Adipose tissue (tissue), 3 donors: Measurements from ENCODE around the gene PAX8. TPM values are rescaled to one million over a fixed set of nuclear protein-coding genes. Genes with fewer than 3 reads are reported as not detected.

Source experiments
- H3K27ac ChIP-seq: one replicate; pipeline ENCODE4 v1.5.1; 2013; ENCODE audit warnings: low read depth, low read length
- WGBS, 3 donors: extraction: QIAGEN DNeasy Blood & Tissue Kit; methylation state at CpG; one replicate each; pipeline ENCODE4 v1.1.7; 2013; 5-methylcytosine and 5-hydroxymethylcytosine counted together
- polyA plus RNA-seq, 3 donors: library from polyadenylated mRNA; stranded (reverse); fragments of 200-250 nt; gene quantifications; one replicate each; pipeline ENCODE4 v1.2.3, GENCODE V29; 2013
- donor health status: healthy with polysubstance abuse.
- donor health status: Bipolar disorder and iron deficiency.
- donor health status: healthy.

PAX8 gene
- polyA plus RNA-seq, 3 donors = 0.07 to 19.0 (median 0.22) TPM

DNA sequence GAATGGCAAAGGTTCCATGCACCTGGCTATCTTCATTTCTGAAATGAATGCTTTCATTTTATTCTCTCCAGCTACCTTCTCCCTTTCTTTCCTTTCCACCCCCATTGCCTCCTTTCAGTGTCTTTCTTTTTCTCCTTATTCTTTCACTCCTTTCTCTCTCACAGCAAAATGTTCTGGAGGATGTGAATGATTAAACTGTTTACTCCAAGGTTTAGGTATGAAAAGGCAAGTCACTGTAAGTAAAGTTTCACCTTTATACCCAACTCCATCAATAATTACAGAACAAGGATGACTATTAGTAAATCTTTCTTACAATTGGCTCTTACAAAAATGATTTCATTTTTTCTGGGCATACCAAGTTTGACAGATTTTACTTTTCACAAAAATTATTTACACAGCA, 4.3 kb downstream of the PAX8 start:
- no peak overlapping the region for H3K27ac ChIP-seq

DNA sequence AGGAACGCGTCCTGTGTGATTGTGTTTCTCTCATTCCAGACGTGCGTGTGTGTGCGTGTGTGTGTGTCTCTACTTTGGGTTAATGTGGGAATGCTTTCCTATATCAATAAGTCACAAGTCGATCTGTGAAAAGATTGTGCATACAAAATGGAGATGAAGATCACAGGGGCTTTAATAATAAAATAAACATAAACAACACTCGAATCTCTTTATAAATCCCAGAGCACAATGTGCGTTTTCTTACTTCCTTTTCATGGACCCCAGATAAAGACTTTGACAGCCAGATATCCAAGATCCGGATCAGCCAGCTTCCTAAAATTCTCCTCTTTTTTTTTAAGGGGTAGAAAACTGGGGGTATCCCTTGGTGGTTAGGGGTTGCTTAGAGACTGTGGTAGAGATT, 4.7 kb downstream of the PAX8 start:
- 20 to 68% (median 29%) methylated on average over 9 of the region's 9 CpGs for WGBS, 3 donors
- no peak overlapping the region for H3K27ac ChIP-seq

DNA sequence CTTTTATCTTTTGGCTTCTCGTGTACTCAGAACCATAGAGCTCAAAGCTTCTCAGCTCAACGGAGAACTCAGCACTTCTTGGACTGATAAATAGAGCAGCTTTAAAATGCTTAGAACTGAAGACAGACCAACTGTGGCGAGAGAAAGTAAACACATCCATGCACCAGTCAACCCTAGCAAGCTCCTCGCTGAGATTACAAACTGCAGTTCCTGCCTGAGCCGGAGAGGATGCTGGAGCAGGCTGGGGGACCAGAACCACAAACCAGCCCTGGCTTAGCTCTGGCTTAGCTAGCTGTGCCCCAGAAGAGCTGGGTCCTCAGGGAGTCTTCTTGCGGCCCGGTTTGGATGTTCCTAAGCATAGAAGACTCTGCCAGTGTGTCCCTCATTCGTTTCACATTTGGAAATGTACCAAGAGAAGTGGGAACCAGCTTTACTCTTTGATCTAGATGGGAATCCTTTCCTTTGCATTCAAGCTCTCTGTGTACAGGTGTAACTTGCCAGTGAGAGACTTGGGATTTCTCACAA, 5.6 kb downstream of the PAX8 start:
- 6 to 40% (median 13%) methylated on average over 8 of the region's 8 CpGs for WGBS, 3 donors
- H3K27ac ChIP-seq = no peak overlapping the region

DNA sequence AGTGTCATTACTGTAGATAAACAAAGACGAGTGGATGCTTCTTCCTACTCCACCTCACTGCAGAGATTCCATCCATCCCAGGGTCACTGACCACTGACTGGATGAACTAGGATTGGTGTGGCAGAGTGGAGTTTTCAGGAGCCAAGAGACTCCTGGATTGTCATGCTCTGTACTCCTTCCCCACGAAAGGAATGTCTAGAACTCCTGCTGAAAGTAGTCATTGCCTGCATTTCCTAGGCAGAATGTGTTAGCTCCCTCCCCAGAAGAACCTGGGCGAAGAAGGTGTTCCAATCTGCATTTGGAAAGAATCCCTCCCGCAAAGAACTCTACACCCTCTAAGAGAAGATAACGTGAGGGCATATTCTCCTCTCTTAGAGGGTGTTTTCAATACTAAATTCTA, 6.2 kb downstream of the PAX8 start:
- H3K27ac ChIP-seq = no peak overlapping the region
- 30 to 51% (median 41%) methylated on average over 5 of the region's 5 CpGs for WGBS, 3 donors

DNA sequence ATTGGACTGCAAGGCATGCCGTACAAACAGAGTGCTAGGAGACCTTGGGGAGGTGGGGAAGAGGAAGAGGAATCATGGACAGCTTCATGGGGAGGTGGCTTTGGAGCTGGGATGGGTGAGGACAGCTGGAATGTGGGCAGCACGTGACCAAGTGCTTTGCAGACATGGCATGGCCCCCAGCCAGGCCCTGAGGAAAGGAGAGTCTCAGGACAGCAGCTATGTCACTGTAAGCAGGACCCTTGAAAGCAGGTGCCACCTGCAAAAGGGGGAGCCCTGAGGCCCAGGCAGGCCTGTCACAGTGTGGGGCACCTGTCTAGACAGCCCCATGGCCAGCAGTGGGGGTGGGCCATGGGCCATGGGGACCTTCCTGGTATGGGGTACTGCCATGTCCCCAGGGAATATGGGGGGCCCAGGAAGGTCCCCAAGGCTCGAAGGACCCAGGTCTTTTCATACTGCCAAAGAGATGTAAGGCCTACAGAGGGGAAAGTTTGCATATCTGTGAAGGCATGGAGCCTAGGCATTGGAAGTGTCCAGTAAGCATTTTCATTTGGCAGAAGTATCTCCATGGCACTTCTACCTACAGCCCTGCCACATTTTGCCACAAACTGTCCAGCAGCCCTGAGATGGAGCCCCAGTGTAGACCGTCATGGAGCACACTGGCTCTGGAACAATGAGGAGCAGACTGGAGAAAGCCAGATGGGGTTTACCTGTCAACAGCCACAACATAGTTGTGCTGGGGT, 9.9 kb downstream of the PAX8 start:
- no peak overlapping the region for H3K27ac ChIP-seq
- WGBS, 3 donors = 85 to 90% (median 86%) methylated on average over 4 of the region's 4 CpGs

DNA sequence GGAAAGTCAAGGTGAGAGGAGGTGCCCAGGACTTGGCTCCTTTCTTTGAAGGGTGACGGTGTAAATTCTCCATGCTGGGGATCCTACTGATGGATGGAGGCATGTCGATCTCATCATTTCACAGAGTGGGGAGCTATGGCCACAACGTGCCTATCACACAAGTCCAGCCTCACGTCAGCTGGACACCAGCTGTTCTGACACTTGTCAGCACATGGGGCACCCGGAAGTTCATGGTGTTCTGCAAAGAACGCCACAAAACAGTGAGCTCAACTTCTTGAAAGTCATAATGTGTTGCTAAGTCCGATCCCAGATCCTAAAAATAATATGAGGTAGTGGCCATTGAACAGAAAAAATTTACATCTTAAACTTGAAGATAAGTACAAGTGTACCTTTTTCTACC, 12.3 kb downstream of the PAX8 start:
- WGBS, 3 donors = 76 to 92% (median 84%) methylated on average over 7 of the region's 7 CpGs

DNA sequence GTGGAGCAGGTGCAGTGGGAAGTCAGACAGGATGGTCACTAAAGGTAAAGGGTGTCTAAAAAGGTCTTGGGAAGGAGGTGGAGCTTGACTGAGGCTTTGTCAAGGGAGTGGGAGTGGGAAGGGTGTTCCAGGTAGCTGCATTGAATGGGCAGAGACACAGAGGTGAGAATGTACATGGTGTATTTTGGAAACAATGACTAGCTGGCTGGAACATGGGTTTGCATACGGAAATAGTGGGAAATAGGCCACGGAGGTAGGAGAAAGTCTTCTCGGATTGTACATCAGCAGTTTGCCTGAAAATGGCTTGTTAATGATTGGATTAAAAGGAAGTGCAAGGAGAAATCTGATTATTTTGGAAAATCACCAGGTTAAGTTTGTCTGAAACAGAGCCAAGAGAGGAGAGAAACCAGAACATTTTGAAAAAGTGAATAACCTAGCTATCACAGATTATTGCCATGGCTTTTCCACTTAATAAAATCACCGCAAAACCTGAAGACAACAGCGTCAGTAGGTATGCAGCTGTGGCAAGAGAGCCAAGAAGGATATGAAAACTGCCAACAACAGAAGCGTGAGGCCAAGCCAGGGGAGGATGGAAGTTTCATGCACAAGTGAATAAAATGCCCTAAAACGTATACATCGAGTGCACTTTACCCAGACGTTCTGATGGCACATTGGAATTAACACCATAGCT, 13.9 kb downstream of the PAX8 start:
- 62 to 81% (median 66%) methylated on average over 9 of the region's 9 CpGs for WGBS, 3 donors
- no peak overlapping the region for H3K27ac ChIP-seq

More for the DNA sequence above, 12.3 kb downstream of the PAX8 start:
- H3K27ac ChIP-seq = no peak overlapping the region

DNA sequence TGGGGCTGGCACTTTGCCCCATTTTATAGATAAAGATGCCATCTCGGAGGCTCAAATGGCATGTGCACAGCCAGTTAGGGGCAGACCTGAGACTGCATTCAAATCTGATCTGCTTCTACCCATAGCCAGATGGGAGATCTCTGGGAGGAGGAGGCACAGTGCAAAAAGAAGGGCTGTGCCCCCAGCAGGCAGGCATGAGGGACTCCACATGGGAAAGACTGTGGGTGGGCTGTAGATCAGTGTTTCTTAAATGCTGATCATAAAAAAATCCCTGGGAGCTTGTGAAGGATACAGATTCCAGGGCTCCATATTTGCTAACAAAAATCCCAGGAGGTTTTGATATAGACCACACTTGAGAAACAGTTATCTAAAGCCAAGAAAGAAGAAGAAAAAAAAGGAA, 15.2 kb downstream of the PAX8 start:
- H3K27ac ChIP-seq = no peak overlapping the region
- WGBS, 3 donors = 50 to 78% (median 62%) methylated on average over 1 of the region's 1 CpG

DNA sequence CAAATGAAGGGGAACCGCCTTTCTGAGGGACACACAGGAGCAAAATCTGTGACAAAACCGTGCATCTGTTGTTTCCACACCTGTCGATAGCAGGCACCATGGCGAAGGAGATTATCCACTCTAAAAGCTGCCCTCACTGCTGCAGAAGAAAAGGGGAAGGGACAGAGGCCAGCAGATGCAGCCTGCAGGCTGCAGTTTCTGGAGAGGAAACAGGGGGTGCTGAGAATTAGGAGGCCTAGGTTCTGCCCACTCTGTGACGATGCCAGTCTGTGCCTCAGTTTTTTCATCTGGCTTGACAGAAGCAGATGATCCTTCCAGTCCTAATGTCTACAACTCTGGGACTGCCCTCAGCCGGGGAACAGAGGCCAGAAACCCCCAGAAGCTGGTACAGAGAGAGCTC, 17.7 kb downstream of the PAX8 start:
- WGBS, 3 donors = 55 to 72% (median 62%) methylated on average over 6 of the region's 6 CpGs
- H3K27ac ChIP-seq = no peak overlapping the region

DNA sequence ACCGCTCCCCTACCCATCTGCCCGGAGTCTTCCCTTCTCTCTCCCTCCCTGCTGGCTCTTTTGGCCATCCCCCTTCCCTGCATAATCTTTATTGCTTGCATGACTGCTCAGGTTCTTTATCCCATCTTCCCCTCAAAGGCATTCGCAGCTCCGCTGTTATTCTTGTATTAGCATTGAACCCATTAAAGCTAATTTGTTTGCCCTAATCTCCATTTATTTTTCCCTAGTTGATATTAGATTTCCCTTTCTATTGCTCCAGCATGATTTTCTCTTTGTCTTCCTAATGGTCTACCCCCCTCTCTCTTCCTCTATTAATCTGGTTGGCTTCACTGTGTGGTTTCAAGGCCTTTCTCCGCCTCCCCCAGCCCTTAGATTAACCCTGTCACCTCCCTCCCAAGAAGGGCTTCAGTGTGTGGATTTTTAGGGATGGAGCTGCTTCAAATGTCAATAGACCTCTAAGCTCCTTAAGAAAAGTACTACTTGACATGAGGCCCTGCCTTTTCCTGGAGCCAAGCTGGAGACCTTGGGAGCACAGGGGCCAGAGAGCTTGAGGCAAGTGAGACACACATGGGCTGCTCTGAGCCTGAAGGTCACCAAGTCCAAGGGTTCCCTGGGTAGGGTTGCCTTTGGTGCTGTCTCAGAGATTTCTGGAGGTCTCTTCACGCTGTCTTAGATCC, 20.1 kb downstream of the PAX8 start:
- H3K27ac ChIP-seq = no peak overlapping the region

DNA sequence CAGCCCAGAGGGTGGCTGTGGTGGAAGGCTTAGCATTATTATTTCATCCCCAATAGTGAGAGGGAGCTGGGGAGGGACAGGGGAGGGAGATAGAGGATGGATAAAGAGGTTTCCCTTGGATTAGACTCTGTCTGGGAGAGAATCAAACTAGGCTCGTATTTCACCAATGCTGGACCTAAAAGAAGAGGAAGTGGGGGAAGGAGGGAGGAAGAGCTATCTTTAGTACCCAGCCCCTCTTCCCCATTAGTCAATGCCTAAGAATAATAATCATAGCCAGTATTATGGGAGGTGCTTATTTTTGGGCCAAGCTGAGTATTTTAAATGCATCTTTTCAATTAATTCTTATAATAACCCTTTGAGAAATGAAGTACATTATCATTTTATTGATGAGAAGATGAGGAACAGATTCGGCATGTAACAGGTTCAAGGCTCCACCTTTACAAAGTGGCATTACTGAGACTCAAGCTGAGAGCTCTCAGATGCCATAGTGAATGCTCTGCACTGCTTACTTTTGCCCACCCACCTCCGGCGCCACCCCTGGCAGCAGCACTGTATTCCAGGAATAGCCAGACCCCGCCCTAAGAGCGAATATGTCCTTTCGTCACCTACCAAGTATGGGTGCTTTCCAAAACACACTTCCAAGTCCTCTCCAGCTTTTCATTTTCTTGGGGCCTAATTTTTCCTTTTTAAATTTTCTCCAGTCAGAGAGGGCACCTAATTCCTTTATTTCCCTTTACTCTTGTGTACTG, 21.0 kb downstream of the PAX8 start:
- WGBS, 3 donors = 75 to 77% (median 77%) methylated on average over 7 of the region's 7 CpGs
- no peak overlapping the region for H3K27ac ChIP-seq

More for the DNA sequence above, 20.1 kb downstream of the PAX8 start:
- WGBS, 3 donors = 79 to 95% (median 93%) methylated on average over 6 of the region's 6 CpGs

DNA sequence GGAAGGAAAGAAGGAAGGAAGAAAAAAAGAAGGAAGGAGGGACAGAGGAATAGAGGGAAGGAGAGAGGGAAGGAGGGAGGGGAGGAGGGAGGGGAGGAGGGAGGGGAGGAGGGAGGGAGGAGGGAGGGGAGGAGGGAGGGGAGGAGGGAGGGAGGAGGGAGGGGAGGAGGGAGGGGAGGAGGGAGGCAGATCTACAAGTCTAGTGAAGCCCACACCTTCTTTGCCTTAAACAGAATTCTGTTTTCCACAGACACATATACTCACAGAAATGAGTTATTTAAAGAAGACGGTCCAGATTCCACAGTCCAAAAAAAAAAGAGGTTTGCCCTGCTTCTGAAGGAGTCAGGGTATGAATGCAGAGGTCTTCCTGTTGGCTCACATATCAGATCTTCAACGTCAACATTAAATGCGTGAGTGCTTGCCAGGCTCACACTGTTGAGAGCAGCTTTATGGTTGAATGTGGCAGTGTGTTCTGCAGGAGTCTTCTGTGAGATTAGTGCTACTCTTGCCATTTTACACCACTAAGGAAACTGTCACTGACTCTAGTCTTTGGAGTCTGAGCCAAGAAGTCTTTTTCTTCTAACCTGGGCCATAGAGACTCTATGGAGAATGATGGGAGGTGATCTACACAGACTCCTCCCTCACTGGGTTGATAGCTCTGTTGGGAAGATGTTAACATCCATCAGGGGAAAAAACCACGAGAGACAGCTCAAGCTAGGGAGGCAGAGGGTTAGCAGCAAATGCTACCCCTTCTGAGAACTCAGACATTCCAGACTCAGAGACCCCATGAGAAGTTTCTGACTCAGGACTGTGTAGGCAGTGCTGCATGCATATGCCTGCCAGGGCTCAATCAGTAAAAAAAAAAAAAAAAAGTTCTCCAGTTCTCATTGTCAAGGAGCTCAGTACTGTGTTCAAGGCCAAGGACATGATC, 23.3 kb downstream of the PAX8 start:
- H3K27ac ChIP-seq = no peak overlapping the region
- 52 to 63% (median 52%) methylated on average over 4 of the region's 4 CpGs for WGBS, 3 donors

DNA sequence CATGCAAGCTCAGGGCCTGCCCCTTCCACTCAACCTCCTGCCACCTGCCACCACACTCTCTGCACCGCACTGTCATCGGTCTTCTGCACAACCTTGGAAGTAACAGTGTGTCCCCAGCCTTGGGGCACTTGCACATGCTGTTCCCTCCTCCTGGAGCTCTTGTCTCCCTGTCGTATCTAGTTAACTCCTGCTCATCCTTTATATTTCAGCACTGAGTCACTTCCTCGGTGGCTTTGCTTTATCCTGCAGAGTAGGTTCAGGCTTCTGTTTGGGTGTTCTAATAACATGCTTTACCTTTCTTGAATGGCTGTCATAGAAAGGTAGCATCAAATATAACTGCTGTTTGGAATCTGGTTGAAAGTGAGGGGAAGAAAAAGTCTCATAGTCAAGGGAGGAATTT, 25.3 kb downstream of the PAX8 start:
- H3K27ac ChIP-seq = no peak overlapping the region
- WGBS, 3 donors = 79 to 94% (median 93%) methylated on average over 4 of the region's 4 CpGs

DNA sequence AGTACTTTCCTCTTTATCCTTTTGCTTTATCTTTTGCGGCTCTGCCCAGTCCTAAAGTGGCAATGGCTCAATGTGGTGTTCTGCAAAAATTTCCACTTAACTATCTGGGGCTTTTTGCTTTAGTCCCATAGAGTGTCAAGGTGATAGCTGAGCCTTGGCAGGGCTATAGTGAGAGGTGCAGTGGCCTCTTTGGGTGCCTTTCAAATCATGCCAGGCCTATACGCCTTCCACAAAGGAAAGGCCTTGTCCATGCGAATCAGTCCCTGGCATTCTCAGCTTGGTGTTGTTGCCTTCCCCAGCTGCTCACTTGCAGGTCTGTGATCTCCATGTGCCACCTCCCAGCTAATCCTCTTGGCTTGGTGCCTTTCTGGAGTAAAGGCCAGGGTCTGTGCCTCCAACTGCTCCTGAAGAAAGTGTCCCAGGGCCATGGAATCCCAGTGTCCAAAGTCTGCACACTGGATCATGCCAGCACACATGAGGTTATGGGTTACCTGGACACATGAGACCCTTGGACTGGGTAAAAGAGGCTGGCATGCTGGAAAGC, 26.6 kb downstream of the PAX8 start:
- WGBS, 3 donors = 95 to 100% (median 99%) methylated on average over 3 of the region's 3 CpGs
- peak overlapping the region; percentile 43 for H3K27ac ChIP-seq

DNA sequence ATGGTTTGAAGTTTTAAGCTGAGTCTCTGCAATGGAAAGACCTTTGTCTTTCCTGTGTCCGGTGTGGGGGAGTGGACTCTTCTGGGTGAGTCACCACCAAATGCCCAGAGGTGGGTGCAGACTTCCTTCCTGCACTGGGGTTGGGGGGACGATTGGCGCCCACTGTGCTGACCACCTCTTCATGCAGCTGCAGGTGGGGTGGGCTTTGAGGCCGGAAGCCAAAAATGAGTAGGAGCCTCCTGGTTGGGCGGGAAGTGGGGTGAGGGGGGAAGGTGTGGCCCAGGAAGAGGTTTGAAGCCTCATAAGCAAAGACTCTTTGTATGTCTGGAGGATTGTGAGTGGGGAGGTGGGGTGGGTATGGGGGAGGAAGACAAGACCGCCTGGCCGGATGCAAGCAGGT, 27.6 kb downstream of the PAX8 start:
- no peak overlapping the region for H3K27ac ChIP-seq
- WGBS, 3 donors = 47 to 81% (median 49%) methylated on average over 7 of the region's 7 CpGs

DNA sequence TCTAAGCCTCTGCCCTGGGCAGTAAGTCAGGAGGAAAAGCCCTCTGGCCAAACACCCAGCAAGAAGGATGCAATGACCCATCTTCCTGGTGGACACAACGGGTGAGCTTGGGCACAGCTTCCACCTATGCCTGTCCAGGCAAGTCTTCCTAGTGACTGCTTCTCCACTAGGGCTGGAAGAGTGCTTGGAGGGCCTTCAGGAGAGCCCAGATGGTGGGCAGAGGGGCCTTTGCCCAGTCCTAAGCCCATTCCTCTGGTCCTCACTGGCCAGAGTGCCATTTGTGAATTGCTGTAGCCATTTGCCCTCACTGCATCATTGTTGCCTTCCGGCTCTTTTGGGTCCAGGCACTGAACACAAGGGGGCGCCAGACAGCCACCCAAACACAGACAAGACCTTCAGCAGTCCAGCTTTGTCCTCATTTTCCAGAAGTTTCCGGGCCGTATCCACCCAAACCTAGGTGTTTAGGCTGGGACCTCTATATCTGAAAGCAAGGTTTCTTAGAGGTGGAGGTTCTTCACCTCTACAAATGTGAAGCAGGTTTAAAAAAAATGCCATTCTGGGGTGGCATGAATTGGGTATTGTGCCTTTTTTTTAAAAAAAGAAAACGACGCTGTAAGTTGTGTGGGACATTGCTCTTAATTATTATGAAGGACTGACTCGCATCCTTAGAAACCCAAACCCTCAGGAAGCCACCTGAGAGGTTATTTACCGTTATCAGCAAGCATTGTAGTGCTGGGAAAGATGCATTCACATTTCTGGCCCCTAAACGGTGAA, 29.5 kb downstream of the PAX8 start:
- no peak overlapping the region for H3K27ac ChIP-seq
- WGBS, 3 donors = 32 to 43% (median 40%) methylated on average over 10 of the region's 10 CpGs

DNA sequence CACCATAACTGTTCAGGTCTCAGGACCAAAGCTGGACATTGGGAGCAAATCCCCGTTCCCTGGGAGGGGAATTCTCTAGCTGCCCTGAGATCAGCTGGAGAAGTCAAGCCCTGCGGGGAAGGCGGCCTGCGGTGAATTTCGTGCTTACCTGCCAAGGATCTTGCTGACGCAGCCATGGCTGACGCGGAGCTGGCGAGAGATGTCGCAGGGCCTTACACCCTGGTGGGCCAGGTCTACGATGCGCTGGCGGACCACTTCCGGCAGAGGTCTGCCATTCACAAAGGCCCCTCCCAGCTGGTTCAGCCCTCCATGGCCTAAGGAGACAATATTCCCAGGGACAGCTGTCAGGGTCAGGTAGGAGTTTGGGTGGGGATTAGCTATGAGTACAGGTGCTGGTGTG, 32.1 kb downstream of the PAX8 start:
- 84 to 92% (median 89%) methylated on average over 14 of the region's 14 CpGs for WGBS, 3 donors
- no peak overlapping the region for H3K27ac ChIP-seq
